GM12801 (cell line): ENCODE data around the gene CCDC97.

Experiments
- CTCF ChIP-seq: IDR thresholded peaks from one replicate; pipeline ENCODE4 v1.5.1; 2011; ENCODE audit warnings: control low read depth; ENCODE audit not compliant: insufficient read length; ENCODE audit errors: extremely low read depth

CCDC97 gene

GRCh38 chr19:41310033-41310831 is at the start of gene CCDC97:
TSS of gene CCDC97 (plus strand) at chr19:41310172. CDS start at chr19:41310311, 139 bp downstream.
- no peak for TF ChIP-seq CTCF

GRCh38 chr19:41261474-41262190 is 48.3 kb upstream of the CCDC97 start:
- no peak for TF ChIP-seq CTCF

GRCh38 chr19:41263042-41263849 is 46.7 kb upstream of the CCDC97 start:
- no peak for TF ChIP-seq CTCF

- no peak for TF ChIP-seq CTCF
Observed at GRCh38 chr19:41263850-41264580, 46.0 kb upstream of the CCDC97 start, which contains the start of gene HNRNPUL1. TSS of gene HNRNPUL1 (plus strand) at chr19:41264372. CDS start at chr19:41264504, 132 bp downstream.

GRCh38 chr19:41264581-41265394 is 45.2 kb upstream of the CCDC97 start:
- TF ChIP-seq CTCF = no peak

GRCh38 chr19:41265395-41266153 is 44.4 kb upstream of the CCDC97 start:
- no peak for TF ChIP-seq CTCF
